ENCODE measurements around the gene AURKA.

GRCh38 chr20:56382696-56383095 is 9.3 kb downstream of the AURKA start:
- TF ChIP-seq CTCF (IDR thresholded peaks at IDR 0.05) (no peak), RCOR1 (IDR thresholded peaks at IDR 0.05; ENCODE audit: low read length) (no peak), EZH2phosphoT487 (IDR thresholded peaks at IDR 0.05; ENCODE audit: borderline replicate concordance, low read depth) (no peak), REST (IDR thresholded peaks at IDR 0.05; ENCODE audit: low read depth, low read length) (no peak)

Data from SK-N-SH (cell line).